HCT116 (cell line): ENCODE data around the gene RASSF6.

Experiments
- EZH2phosphoT487 ChIP-seq: fragments of 200-600 bp; IDR thresholded peaks from 2 replicates; pipeline ENCODE4 v1.6.1; 2018; ENCODE audit warnings: antibody characterized with exemption, borderline replicate concordance
- MAX ChIP-seq: IDR thresholded peaks from 2 replicates; pipeline ENCODE4 v1.6.1; 2012

DNA sequence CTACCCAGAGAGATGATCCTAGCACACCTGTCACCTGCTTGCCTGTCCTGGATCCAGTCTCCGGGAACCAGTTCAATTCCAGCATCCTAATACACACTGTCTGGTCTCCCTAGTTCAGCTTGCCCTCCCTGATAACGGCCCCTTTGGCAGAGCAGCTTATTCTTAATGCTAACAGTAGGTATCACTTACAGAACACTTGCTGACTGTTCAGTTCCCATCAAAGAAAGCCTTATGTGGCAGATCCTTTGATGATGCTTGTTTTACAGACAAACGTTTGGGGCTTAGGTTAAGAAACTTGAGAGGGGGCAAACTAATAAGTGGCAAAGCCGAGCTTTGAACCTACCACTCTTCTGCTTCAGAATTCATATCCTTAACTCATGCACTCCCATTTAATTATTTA is 890 bp downstream of the RASSF6 start:
- TF ChIP-seq MAX (no peak), EZH2phosphoT487 (no peak)
